Activated T-cell treated with anti-CD3 and anti-CD28 coated beads, Interleukin-2, amount 50 U/mL, for 48 hours (primary cell): ENCODE measurements around the gene ZNF724.
"Not testable (repeated sequence)": the region's sequence is repeated elsewhere in the genome, so short reads cannot be mapped to it uniquely, and the experiment has no call there.

ENCODE experiments used
- DNase-seq, 2 experiments: peaks; one replicate each; pipeline ENCODE4 v3.0.0-alpha.2; 2020

ZNF724 gene

DNA sequence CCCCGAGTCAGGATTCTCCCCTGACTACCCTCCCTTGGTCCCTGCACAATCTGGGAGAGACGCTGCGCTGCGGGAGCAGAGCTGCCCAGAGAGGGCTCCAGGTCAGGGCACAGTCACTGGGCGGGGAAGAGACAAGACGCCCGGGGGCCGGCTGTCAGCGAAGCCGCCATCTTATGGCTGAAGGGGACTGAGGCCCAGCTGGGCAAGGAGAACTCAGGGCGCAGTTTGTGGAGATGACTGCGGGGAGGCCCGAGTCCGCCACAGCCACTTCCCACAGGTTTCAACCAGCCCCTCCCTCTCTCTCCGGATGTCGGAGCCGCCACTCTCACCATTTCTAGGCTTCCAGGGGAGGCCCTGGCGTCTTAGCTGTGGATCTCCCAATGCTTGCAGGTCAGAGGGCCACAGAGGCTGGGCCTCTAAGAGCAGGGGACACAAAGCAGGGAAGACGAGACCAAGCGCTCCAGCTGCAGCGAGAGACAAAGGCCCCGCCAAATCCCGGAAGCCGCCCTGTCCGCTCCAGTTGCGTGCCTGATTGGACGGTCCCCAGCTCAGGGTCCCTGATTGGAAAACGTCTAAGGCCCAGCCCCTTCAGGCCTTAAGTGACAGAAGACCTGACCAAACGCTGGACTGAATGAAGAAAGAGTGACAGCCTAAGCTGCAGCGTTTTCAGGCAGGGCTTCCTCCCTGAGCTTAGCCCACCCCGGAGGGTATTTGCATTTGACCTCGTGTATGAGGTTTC, at the start of gene ZNF724:
TSS of gene ZNF724 (minus strand) at position 484 of the 739 bp plus-strand sequence. CDS start at position 332, 152 bp downstream.
- peak; percentile 91 for DNase-seq

DNA sequence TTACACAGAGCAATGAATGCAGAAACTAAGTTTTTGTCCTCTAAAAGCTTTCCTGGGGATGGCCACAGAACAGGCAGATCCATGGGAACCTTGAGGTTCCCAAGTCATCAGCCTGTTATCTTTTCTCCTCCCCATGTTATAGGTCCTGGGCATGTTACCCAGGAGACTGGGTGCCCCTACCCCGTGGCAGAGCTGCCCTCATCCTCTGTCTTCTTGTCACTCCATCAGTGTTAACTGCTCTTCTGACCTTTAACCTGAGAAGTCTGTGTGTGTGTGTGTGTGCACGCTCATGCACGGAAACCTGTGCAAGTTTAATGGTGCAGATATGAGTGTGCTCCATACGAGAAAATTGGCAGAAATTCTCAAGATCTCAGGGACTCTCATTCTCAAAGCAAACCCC, 43.9 kb upstream of the ZNF724 start:
- no peak for DNase-seq

DNA sequence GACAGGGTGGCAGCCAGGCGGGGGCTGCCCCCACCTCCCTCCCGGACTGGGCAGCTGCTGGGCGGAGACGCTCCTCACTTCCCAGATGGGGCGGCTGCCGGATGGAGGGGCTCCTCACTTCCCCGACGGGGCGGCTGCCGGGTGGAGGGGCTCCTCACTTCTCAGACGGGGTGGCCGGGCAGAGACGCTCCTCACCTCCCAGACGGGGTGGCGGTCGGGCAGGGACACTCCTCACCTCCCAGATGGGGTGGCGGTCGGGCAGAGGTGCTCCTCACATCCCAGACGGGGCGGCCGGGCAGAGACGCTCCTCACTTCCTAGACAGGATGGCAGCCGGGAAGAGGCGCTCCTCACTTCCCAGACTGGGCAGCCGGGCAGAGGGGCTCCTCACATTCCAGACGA, 39.8 kb upstream of the ZNF724 start:
- DNase-seq, result not testable (repeated sequence)

DNA sequence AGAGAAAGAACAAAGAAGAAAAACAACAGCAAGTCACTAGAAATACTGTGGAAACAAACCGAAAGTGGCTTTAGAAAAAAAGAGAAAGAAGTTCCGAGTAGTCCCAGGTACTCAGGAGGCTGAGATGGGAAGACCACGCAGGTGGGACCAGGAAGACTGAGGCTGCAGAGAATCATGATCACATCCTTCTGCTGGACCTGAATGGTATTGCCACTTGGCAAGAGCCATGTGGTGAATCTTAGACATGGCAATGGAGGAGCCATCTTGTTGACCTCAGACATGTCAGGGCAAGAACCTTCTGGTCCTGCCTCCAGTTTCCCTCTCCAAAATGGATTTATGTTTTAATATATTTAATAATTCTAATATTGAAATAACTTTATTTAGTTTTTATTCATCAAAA, 37.4 kb upstream of the ZNF724 start:
- DNase-seq, result no peak

DNA sequence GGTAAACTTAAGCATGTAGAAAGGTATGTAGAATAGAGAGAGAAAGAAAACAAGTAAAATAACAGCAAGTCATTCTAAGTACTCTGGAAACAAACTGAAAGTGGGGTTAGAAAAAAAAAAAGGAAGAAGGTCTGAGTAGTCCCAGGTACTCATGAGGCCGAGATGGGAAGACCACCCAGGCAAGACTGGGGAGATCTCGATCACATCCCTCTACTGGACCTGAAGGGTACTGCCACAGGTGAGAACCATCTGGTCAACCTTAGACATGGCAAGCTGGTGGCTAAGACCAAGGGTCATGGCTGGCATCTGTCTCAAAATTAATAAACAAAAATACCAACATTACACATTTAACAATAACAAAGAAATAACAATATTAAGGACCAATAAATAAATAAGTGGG, 36.3 kb upstream of the ZNF724 start:
- DNase-seq, result no peak

DNA sequence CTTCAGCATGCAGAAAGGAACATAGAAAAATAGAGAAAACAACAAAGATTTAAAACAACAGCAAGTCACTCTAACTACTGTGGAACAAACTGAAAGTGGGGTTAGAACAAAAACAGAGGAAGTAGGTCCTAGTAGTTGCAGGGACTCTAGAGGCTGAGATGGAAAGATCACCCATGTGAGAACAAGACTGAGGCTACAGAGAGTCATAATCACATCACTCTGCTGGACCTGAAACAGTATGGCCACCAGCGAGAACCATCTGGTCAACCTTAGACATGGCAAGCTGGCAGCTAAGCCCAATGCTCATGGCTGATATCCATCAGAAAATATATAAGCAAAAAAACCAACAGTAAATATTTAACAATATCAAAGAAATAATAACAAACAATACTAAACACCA, 35.8 kb upstream of the ZNF724 start:
- DNase-seq, result no peak

DNA sequence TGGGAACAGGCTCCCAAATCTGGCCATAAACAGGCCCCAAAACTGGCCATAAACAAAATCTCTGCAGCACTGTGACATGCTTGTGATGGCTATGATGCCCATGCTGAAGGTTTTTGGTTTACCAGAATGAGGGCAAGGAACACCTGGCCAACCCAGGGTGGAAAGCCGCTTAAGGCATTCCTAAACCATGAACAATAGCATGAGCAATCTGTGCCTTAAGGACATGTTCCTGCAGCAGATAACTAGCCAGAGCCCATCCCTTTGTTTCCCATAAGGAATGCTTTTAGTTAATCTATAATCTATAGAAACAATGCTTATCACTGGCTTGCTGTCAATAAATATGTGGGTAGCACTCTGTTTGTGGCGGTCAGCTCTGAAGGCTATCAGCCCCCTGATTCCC, 35.1 kb upstream of the ZNF724 start:
- DNase-seq, result not testable (repeated sequence)

DNA sequence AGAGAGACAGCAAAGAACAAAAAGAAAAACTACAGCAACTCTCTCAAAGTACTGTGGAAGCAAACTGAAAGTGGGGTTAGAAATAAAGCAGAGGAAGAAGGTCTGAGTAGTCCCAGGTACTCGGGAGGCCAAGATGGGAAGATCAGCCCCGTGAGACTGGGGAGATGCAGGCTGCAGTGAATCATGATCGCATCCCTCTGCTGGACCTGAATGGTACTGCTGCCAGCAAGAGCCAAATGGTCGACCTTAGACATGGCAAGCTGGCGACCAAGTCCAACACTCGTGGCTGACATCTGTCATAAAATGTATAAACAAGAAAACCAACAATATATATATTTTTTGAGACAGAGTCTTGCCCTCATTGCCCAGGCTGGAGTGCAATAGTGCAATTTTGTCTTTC, 33.7 kb upstream of the ZNF724 start:
- peak; percentile 71 to 76 for DNase-seq

DNA sequence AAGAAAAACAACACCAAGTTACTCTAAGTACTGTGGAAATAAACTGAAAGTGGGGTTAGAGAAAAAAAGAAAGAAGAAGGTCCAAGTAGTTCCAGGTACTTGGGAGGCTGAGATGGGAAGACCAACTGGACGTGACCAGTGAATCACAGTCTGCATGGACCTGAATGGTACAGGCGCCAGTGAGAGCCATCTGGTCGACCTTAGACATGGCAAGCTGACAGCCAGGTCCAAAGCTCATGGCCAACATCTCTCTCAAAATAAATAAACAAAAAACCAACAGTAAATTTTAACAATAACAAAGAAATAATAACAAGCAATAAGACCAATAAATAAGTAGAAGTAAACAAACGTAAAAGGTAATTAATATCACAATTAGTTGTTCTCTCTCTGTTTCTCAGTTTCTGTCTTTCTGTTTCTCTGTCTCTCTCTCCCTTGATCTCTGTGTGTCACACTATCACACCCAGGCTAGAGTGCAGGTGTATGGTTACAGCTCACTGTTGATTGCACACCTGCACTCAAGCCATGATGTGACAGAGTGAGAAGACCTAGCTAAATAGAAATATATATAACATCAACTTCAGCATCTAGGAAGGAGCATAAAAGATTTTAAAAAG, 31.6 kb upstream of the ZNF724 start:
- DNase-seq, result no peak

DNA sequence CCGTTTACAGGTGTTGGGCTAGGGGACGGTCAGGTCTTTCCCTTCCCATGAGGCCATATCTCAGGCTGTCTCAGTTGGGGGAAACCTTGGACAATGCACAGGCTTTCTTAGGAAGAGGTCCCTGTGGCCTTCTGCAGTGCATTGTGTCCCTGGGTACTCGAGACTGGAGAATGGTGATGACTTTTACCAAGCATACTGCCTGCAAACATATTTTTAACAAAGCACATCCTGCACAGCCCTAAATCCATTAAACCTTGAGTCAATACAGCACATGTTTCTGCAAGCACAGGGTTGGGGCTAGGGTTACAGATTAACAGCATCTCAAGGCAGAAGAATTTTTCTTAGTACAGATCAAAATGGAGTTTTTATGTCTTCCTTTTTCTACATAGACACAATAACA, 27.9 kb upstream of the ZNF724 start:
- DNase-seq, result not testable (repeated sequence)

DNA sequence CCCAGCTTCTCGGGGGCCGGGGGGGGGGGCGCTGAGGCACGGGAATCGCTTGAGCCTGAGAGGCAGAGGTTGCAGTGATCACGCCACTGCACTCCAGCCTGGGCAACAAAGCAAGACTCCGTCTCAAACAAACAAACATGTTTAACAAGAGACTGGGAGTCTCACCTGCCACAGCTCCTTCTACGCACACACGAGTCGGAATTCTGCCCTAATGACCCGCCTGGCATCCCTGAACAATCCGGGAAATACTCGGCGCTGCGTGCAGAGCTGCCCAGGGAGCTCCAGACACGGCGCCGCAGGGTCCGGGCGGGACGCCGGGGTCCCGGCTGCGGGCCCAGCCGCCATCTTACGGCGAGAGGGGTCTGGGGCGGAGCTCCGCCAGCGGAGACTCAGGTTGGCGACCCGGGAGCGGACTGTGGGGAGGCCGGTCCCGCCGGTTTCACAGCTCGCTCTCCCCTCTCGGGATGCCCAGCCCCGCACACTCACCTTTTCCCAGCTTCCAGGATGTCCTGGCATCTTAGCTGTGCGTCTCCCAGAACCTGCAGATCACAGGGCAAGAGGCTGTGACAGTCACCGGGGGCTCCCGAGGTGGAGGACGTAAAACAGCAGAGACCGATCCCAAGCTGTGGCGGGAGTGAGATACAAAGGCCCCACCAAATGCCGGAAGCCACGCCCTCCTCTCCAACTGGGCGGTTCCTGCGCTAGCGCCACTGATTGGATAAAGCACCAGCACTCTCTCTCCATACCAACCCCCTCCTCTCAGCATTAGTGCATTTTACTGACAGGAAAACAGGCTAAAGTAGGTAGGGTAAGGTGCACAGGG, 23.6 kb upstream of the ZNF724 start:
- DNase-seq, result peak; percentile 96 to 97

DNA sequence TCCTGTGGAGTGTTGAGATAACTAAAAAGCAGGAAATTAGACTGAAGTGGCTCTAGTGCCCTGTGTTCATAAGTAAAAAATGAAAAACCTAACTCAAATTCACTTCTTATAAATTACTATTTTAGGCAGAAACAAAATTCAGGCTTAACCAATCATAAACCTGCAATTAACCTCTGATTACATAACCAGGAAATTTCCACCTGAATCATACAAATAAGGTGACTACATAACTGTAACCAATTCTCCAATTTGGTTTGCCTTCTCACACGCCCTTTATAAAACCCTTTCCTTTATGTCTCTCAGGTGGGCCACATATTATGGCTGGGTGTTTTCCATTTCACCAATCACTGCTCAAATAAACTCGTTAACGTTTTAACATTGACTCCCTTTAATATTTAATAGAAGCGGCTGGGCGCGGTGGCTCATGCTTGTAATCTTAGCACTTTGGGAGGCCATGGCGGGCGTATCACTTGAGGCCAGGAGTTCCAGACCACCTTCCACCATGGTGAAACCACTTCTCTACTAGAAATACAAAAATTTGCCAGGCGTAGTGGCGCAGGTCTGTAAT, 22.9 kb upstream of the ZNF724 start:
- no peak for DNase-seq

DNA sequence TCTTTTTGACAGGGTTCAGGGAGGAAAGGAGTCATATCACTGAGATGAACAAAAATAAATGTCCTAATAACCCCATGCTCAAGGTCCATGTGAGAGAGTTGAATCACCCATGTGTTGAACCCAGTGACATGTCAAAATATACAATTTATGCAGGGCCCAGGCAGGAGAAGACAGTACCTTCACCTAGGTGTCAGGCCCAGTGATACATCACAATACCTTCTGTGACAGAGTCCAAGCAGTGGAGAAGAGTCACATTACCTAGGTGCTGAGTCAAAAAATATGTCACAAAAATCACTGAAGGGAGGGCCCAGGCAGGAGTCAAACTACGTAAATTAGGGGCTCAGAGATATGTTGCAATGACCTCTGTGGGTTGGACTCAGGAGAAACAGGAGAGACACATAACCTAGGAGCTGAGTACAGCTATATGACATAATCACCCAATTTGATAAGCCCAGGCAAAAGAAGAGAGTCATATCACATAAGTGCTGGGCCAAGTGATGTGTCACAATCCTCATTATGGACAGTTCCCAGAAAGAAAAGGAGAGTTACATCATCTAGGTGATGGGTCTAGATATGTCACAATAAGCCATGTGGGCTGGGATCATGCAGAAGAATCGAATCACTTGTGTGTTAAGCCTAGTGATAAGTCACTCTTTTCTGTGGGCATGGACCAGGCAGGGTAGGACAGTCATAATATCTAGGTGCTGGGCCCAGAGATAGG, 13.8 kb upstream of the ZNF724 start:
- peak in 1 of 2 experiments; percentile 34 for DNase-seq

DNA sequence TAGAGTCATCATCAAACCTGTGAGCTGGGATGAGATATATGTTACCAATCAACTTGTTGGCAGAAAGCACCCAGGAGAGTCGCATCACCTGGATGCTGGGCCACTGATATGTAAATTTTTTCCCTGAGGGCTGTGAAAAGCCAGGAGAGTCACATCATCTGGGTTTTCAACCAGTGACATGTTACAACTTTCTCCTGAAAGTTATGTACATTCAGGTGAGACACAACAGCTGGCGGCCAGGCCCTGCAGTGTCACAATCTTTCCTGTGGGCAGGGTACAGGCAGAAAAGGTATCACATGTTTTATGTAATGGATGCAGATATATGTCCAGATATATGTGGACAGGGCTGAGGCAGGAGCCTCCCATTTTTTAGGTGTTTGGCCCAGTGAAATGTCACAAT, 13.2 kb upstream of the ZNF724 start:
- no peak for DNase-seq

DNA sequence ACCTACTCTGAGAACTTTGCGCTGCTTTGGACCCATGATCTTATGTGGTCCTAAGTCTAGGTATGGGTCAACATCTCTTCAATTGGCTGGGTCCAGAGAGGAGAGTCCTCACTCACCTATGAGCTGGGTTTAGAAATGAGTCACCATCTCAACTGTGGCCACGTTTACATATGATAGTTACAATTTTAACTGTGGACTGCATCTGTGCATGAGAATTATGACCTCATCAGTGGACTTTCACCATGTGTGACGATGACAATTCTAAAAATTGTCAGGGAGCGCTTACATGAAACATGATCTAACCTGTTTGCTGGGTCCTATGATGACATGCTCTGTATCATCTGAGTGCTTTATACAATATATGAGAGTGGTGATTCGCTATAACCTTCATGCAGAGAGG, 12.7 kb upstream of the ZNF724 start:
- DNase-seq, result no peak

DNA sequence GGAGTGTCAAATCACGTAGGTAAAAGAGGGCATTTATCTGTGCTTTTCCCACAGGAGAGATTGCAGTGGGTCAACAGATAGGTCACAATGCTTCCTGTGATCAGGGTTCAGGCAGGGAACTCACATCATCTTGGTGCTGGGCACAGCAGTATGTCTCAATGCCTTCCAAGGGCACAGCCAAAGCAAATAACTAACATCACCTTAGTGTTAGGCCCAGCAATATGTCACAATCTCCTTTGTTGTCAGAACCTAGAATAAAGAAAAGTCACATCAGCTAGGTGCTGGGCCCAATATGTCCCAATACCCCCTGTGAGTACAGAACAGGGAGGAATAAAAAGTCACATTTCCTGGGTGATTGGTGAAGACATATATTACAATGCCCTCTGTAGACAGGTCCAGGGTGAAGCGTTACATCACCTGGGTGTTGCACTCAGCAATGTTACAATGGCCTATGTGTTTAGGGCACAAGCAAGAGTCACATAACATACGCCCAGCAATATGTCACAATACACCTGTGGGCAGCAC, 11.4 kb upstream of the ZNF724 start:
- DNase-seq, result no peak

DNA sequence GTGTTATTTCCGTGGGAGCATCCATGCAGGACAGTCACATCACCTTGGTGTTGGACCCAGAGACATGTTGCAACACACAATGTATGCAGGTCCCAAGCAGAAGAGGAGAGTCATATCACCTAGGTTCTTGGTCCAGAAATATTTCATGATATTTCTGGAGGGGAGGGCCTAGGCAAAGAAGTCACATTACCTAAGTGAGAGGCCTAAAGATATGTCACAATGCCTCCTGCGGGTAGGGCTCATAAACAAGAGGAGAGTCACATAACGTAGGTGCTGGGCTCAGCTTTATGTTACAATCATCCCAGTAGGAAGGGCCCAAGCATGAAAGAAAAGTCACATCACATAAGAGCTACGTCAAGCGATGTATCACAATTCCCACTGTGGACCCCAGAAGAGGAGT, 10.8 kb upstream of the ZNF724 start:
- no peak for DNase-seq

DNA sequence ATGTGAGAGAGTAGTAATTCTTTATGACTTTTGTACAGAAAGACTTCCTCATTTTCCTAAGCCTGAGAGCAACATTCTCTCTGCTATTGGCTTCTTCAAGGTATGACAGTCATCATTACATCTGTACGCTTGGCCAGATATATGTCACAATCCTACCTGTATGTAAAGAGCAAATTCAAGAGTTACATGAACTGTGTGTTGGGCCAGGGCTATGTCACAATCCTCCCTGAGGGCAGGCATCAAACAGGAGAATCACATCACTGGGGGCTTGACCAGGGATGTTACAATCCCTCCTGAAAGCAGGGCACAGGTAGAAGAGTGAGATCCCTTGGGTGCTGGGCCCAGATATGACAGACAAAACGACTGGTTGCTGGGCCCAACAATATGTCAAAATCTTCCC, 9.8 kb upstream of the ZNF724 start:
- no peak for DNase-seq

DNA sequence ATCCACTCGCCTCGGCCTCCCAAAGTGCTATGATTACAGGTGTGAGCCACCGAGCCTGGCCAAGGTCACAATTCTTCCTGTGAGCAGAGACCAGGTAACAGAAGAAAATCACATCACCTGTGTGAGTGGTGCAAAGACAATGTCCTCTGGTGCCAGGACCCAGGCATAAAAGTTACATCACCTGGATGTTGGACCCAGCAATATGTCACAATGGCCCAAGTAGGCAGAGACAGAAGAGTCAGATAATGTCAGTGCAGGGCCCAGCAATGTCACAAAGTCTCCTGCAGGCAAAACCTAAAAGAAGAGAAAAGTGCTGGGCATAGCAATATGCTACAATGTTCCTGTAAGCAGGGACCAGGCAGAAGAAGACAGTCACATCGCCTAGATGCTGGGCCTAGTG, 5.5 kb upstream of the ZNF724 start:
- DNase-seq, result no peak

DNA sequence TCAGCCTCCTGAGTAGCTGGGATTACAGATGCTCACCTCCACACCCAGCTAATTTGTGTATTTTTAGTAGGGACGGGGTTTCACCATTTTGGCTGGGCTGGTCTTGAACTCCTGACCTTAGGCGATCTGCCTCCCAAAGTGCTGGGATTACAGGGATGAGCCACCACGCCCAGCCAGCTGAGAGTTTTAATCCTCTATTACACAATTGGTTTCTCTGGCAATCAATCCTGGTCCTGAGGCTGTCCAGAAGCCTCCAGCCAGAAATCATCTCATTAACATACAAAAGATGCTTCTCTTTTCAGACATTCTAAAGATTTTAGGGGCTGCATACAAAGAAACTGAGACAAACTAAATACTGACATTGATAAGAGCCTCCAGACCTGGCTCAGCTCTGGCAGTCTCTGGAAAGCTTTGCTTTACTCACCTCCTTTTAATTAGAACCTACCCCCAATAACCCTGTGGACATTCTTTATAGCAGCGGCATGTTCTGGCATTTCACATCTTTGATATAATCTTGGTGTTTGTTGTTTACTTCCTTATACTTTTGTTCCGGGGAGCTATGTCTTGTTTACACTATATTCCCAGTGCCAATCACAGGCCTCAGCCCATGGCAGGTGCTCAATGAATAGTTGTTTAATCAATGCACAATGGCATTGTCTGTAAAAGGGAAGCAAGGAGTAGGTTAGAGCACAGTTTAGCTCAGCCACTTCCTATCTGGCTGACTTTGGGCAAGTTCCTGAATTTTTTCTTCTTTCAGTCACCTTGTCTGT, 4.1 kb upstream of the ZNF724 start:
- no peak for DNase-seq

DNA sequence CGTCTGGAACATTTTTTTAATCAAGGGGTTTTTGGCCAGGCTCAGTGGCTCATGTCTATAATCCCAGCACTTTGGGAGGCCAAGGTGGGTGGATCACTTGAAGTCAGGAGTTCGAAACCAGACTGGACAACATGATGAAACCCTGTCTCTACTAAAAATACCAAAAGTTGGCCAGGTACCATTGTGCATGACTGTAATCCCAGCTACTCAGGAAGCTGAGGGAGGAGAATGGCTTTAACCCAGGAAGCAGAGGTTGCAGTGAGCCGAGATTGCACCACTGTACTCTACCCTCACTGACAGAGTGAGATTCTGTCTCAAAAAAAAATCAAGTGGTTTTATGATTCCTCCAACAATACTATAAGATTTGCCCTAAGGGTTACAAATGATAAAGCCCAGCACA, 3.1 kb upstream of the ZNF724 start:
- not testable (repeated sequence) for DNase-seq

DNA sequence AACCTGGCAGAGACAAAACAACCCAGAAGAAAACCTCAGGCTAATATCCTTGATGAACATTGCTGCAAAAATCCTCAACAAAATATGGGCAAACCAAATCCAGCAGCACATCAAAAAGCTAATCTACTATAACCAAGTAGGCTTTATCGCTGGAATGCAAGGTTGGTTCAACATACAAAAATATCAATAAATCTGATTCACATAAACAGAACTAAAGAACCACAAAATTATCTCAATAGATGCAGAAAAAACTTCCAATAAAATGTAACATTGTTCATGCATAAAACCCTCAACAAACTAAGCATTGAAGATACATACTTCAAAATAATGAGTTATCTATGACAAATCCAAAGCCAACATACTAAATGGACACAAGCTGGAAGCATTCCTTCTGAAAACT, 8.8 kb downstream of the ZNF724 start:
- DNase-seq, result no peak
